ELF-1 (cell line): Measurements from ENCODE around the gene PNKP.
"Not testable (repeated sequence)": the region's sequence is repeated elsewhere in the genome, so short reads cannot be mapped to it uniquely, and the experiment has no call there.

Source experiments
- DNase-seq: peaks from one replicate; pipeline ENCODE4 v3.0.0-alpha.2; 2016; ENCODE audit warnings: low read depth, low spot score

The PNKP gene

DNA sequence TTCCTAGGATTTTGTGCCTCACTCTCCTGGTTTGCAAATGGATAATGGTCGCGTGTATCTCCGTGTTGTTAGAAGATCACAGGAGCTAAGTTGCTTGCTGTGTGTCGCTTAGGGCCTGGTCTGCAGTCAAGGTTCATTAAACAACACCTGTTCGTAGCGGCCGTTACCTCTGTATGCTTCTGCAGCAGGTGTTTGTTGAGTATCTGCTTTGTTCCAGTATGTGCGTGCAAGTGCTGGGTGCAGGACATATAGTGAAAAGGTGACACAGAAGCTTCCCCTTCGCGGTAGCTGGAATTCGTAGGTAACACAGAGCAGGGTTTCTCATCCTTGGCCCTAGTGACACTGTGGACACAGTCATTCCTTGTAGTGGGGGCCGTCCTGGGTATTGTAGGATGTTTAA lies 43.9 kb downstream of the PNKP start:
- DNase-seq = no peak

DNA sequence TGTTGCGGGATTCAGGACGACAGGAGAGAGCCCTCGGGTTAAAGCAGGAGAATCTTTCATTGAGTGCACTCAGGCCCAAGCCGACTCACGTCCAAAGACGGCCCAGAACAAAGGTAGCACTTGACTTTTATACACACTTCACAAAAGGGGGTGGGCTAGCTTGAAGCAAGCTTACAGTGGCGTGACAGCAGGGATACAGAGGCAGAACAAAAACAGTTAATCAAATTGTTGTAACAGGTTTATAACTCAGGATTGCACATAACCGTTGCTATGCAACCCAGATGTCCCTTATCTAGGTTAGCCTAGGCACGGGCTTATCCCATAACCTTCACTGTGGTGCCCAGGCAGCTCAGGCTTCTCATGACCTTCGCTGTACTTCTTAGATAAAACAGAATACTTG lies 47.3 kb downstream of the PNKP start:
- no peak for DNase-seq

DNA sequence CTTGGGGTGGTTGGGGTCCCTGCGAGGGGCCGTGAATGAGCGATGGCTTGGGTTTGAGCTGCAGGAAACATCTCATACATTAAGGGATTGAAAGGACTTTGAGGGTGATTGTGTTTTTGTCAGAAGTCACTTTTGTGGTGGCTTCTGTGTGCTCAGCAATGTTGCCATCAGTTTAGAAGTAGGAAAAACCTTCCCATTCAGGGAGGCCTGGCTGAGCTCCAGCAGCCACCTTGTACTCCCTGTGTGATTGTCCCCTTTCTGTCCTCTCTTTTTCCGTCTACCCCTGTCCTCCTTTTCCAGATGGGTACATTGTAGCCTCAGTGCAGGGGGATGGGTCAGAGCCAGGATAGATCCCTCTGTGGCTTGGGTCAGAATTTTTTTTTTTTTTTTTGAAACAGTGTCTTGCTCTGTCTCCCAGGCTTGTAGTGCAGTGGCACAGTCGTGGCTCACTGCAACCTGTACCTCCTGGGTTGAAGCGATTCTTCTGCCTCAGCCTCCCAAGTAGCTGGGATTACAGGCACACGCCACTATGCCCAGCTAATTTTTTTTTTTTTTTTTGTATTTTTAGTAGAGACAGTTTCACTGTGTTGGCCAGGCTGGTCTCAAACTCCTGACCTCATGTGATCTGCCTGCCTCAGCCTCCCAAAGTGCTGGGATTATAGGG lies 47.8 kb downstream of the PNKP start:
- not testable (repeated sequence) for DNase-seq

DNA sequence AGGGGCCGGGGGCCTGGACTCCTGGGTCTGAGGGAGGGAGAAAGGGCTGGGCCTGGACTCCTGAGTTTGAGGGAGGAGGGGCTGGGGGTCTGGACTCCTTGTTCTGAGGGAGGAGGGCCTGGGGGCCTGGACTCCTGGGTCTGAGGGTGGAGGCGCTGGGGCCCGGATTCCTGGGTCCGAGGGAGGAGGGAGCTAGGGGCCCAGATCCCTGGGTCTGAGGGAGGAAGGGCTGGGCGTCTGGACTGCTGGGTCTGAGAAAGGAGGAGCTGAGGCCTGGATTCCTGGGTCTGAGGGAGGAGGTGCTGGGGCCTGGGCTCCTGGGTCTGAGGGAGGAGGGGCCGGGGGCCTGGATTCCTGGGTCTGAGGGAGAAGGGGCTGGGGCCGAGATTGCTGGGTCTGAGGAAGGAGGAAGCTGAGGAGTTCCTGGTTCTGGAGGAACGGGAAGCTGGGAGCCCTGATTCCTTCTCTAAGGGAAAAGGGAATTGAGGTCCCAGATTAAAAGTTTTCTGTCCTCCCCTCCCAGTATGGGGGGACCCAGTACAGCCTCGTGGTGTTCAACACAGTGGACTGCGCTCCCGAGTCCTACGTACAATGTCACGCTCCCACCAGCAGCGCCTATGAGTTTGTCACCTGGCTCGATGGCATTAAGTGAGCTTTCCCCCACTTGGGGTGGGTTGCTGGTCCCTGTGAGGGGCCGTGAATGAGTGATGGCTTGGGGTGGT lies 48.6 kb downstream of the PNKP start:
- peak; percentile 29 for DNase-seq

DNA sequence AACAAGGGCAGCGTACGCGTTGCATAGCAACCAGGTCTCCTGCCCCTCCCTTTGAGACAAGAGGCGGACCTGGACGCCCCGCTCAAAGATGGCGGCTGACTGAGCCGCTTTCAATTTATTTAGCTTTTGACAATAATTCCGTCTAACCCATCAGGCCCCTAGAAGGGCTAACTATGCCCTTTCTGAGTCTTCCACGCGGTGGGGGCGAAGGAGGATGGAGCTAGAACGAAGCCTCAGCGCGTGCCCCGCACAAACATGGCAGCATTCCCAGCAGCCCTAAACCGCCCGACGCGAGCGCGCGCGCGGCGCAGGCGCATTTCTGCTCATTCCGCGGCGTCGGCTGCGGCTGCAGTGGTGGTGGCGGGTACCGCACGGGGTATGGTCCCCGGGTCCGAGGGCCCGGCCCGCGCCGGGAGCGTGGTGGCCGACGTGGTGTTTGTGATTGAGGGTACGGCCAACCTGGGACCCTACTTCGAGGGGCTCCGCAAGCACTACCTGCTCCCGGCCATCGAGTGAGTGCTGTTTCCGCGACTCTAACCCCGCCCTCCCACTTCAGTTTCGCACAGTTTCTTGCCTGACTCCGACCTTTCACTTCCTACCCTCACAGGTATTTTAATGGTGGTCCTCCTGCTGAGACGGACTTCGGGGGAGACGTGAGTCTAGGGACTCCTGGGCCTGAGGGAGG lies 49.3 kb downstream of the PNKP start, which contains the start of gene MED25:
MED25 (plus strand) TSS at position 326 of the 685 bp plus-strand sequence; CDS start at position 379, 53 bp downstream.
- DNase-seq = peak; percentile 96

DNA sequence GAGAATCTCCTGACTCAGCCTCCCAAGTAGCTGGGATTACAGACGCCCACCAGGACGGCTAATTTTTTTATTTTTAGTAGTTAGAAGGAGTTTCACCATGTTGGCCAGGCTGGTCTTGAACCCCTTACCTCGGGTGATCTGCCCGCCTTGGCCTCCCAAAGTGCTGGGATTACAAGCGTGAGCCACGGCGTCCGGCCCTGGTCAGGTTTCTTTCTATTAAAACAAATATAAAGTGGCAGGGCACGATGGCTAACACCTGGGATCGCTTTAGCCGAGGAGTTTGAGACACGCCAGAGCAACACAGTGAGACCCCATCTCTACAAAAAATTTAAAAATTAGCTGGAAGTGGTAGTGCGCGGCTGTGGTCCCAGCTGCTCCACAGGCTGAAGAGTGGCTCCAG lies 50.8 kb downstream of the PNKP start:
- no peak for DNase-seq

DNA sequence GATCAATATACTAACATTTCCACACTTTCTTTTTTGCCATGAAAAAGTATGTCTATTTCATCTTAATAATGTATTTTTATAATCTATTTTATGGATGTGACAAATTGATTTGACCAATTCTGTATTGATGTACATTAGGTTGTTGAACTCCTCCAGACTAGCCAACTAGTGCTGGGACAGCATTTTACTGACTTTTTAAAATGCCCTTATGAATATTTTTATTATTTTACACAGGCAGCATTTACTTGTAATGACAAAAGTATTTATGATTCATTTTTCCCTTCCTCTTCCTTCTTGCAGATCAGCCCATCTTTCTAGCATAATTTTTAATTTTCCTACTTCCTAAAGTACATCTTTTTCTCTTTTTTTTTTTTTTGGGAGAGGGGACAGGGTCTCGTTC lies 53.4 kb downstream of the PNKP start:
- no peak for DNase-seq

DNA sequence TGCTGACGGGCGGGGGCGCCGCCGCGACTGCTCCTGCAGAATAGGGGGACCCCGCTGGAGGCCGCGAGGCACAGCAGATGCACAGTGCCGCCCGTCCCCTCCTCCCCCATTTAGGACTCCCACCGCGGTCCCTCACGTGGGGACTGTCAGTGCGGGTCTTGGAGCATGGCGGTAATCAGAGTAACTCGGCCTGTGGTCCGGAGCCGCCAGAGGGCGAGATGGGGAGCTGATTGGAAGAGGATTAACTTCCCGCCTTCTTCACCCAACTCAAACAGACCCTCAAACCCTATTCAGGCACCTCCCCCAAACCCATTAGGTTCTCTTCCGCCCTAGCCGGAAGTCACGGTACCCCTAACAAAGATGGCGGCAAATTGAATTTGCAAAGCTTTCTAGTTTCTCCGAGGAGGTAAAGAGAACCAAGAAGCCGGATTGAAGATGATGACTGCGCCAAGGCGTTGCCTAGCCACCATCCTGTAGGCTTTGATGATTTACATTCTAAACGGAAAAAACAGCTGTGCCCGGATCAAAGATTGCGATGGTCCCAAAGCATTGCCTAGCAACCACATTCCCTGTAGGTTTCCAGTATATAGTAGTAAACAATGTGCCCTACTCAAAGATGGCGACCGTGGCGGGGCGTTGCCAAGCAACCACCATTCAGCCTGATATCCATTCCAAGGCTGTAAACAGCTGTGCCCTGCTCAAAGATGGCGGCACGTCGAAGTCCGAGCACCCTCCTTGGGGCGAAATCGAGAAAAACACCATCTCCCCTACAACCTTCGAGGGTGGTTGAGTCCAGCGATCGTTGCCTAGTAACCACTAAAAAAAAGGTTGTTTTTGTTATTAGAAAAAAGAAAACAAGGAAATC lies 54.1 kb downstream of the PNKP start, which contains the start of gene FUZ:
FUZ (minus strand) TSS at position 296 of the 865 bp plus-strand sequence; CDS start at position 110, 186 bp downstream.
- peak; percentile 99 for DNase-seq

DNA sequence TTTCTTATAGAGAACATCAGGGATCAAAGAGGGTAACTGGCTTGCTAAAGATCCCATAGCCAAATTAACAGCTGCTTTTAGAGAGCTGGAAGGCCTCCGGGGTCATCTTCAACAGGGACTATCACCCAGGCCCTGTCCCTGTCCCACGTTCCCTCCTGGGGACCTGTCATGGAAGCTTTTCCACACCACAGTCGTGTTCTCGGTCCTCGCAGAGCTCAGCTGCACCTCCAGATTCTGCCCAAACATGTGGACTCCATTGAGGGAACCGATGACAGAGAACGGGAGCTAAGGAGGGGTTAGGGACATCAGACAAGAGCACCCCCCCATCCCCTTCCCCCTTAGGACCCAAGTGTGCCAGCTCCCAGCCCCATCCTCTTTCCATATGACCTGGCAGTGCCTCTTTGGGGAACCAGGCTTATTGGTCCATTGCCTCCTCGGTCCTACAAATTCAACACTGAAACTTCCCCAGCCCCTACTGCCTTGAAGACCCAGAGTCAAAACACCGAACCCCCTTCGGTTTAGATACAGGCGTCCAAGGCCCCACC lies 54.9 kb downstream of the PNKP start:
- no peak for DNase-seq

DNA sequence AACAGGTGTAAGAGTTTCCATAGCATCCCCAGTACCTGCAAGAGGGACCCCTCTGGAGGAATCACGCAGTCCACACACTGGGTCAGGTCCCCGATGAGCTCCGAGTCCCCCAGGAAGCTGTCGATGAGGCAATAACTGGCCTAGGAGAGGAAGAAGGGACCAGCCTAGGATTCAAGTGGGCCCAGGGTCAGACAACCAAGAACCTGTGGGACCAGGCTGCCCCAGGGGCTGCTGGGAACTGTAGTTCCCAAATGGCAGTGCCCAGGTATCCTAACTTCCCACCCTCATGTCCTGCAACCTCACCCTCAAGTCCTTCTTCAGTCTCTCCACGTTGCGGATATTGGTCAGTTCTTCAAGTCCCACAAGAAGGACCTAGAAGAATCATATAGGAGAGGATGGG lies 56.0 kb downstream of the PNKP start:
- no peak for DNase-seq
